ENCODE measurements around the gene NT5C3B.

DNA sequence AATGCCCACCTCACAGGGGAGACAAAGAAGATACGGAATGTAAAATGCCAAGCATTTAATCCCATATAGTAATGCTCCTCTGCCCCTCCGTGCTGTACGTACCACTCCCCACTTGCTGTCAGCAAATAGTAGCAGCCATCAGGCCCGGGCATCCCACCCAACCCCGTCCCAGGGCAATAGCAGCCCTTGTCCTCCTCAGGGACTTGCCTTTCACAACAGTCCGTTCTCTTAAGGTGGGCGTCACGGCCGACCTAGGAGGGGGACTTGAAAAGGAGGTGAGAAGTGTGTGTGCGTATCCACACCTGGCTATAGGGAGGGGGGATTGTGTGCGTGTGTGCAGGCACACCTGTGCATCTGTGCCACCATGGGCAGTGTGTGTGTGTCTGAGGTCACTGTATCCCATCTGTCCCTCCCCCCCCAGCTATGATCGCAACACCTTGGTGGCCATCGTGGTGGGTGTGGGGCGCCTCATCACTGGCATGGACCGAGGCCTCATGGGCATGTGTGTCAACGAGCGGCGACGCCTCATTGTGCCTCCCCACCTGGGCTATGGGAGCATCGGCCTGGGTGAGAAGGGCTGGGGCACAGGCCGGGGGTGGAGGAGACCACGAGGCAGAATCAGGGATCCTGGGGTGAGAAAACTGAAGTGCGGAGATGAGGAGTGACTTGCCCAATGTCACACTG is 19.3 kb downstream of the NT5C3B start:
- TF ChIP-seq, protein P1, sequence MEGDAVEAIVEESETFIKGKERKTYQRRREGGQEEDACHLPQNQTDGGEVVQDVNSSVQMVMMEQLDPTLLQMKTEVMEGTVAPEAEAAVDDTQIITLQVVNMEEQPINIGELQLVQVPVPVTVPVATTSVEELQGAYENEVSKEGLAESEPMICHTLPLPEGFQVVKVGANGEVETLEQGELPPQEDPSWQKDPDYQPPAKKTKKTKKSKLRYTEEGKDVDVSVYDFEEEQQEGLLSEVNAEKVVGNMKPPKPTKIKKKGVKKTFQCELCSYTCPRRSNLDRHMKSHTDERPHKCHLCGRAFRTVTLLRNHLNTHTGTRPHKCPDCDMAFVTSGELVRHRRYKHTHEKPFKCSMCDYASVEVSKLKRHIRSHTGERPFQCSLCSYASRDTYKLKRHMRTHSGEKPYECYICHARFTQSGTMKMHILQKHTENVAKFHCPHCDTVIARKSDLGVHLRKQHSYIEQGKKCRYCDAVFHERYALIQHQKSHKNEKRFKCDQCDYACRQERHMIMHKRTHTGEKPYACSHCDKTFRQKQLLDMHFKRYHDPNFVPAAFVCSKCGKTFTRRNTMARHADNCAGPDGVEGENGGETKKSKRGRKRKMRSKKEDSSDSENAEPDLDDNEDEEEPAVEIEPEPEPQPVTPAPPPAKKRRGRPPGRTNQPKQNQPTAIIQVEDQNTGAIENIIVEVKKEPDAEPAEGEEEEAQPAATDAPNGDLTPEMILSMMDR (IDR thresholded peaks at IDR 0.05; ENCODE audit: low read depth, low read length): no peak
- TF ChIP-seq EZH2phosphoT487 (IDR thresholded peaks at IDR 0.05; ENCODE audit: low read depth): no peak
